GM21723 (cell line): ENCODE data around the gene POLE2.
"Not testable (repeated sequence)": the region's sequence is repeated elsewhere in the genome, so short reads cannot be mapped to it uniquely, and the experiment has no call there.

Source experiments
- ATAC-seq: cut with Tn5 transposase; IDR thresholded peaks from one replicate; pipeline ENCODE4 v1.9.1; 2021; ENCODE audit warnings: mild to moderate bottlenecking, moderate library complexity; ENCODE audit not compliant: unreplicated experiment

Gene POLE2, protein sequence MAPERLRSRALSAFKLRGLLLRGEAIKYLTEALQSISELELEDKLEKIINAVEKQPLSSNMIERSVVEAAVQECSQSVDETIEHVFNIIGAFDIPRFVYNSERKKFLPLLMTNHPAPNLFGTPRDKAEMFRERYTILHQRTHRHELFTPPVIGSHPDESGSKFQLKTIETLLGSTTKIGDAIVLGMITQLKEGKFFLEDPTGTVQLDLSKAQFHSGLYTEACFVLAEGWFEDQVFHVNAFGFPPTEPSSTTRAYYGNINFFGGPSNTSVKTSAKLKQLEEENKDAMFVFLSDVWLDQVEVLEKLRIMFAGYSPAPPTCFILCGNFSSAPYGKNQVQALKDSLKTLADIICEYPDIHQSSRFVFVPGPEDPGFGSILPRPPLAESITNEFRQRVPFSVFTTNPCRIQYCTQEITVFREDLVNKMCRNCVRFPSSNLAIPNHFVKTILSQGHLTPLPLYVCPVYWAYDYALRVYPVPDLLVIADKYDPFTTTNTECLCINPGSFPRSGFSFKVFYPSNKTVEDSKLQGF

DNA sequence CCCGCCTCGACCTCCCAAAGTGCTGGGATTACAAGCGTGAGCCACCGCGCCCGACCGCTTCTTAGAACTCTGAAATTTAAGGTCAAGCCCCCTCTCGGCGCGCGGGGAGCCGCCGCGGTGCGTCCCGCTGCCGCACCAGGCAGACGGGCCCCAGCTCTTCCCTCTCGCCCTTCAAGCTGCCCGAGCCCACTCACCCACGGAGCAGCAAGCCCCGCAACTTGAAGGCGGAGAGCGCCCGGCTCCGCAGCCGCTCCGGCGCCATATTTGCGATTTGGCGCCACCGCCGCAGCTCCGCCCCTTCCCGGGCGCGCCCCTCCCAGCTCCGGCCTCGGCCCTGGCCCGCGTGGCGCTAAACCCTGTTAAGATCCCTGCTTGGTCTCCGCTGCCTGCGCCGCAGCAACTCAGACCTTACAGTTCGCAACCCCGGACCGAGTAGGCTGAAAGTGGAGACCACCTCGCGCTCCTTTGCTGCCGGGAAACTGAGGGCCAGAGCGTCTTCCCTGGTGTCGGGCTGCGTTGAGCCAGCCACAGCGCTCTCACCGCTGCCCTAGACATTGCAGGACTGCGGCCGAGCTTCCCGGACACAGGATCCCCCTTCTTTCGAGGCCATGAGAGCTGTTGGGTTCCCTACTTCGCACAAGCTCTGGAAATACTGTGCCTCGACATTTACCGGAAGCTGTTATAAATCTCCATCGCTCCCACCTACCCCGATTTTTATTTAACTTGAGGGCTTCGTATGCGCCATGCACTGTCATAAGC is at the start of gene POLE2:
Gene POLE2 (minus strand): TSS at position 273 of the 759 bp plus-strand sequence. CDS start 11 bp downstream, at position 262.
- ATAC-seq = peak; percentile 83

DNA sequence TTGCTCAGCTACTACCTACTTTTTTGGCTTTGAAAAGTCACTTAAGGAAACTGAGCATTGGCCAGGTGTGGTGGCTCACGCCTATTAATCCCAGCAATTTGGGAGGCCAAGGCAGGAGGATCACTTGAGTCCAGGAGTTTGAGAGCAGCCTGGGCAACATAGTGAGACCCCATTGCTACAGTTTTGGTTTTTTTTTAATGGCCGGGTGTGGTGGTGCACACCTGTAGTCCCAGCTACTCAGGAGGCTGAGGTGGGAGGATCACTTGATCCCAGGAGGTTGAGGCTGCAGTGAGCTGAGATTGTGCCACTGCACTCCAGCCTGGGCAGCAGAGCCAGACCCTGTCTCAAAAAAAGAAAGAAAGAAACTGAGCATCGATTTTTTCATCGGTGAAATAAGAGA is 47.7 kb upstream of the POLE2 start:
- not testable (repeated sequence) for ATAC-seq

DNA sequence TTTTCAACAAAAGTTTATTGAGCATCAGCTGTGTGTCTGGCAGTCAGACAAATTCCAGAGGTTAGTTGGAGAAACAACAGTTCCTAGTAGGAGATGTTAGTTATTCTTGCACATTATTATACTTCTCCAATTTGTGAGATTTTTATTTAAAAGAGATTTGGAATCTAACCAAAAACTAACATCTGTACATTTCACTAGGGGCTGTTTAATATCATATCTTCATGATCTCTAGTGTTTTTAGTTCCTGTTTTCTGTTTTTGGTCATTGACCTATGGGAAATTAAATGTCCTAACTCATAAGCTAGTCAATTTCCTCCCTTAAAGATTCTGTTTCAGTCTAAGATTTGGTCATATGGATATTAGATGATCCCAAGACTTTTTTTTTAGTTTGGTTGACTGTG is 45.8 kb upstream of the POLE2 start:
- ATAC-seq = no peak

DNA sequence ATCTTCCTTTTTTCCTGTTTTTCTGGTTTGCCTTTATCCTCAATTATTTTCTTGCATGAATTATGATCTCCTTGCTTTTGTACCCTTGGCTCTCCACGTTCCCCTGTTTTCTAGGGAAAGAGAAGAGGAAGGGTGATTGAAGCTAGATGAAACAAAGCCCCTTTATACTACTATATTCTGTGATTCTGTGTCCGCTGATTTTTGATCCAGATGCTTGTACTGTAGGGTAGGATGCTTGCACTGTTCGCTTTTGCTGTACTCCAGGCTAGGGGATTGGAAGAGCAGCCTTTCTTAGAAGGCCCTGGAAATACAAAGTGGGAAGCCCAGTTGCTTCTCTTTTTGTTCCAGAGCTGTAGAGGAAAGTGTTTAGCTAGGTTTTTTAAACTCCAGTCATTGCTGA is 44.9 kb upstream of the POLE2 start:
- no peak for ATAC-seq

DNA sequence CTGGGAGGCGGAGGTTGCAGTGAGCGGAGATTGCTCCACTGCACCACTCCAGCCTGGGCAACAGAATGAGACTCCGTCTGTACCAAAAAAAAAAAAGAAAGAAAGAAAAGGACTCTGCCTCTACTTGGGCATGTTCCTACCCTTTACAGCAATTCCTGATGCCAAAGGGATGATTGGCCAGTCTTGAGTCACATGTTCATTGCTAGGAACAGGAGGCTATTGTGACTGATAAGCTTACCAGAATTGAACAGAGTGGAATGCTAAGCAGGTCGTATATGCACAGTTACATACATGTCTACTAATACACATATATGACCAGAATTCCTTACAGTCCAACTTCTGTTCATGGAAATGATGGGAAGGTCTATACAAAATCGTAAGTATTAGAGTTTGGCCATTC is 39.2 kb upstream of the POLE2 start:
- ATAC-seq = no peak

DNA sequence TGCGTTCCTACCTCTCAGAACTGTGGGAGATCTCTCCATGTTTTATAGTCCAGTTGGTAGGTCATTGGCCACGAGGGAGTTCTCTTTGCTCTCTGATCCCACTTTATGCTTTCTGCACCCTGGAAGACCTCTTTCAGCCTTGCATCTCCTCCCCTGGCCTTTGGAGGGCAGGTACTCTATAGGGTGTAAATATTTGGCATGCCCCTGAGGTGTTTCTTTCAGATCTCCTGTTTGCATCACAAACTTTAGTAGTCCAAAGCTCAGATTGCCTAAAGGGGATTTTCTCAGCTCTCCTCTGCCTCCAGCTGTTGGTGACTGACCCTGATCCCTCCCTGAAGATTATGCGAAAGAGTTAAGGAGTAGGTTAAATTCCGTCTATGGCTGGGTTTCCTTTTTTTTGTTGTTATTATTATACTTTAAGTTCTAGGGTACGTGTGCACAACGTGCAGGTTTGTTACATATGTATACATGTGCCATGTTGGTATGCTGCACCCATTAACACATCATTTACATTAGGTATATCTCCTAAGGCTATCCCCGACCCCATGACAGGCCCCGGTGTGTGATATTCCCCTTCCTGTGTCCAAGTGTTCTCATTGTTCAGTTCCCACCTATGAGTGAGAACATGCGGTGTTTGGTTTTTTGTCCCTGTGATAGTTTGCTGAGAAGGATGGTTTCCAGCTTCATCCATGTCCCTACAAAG is 33.9 kb upstream of the POLE2 start:
- ATAC-seq = not testable (repeated sequence)

DNA sequence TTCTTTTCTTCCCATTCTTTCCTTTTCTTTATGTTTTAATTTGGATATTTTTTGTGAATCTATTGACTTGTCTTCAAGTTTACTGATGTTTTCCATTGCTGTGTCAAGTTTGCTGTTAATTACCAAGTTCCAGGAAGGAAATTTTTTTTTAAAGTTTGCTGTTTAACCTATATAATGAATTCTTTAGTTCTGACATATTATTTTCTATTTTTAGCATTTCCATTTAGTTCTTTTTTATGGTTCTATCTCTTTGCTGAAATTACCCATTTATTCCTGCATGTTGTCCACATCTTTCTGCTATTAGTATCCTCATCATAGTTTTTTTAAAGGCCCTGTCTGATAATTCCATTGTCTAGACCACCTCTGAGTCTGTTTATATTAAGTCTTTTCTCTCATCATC is 32.7 kb upstream of the POLE2 start:
- ATAC-seq = no peak

DNA sequence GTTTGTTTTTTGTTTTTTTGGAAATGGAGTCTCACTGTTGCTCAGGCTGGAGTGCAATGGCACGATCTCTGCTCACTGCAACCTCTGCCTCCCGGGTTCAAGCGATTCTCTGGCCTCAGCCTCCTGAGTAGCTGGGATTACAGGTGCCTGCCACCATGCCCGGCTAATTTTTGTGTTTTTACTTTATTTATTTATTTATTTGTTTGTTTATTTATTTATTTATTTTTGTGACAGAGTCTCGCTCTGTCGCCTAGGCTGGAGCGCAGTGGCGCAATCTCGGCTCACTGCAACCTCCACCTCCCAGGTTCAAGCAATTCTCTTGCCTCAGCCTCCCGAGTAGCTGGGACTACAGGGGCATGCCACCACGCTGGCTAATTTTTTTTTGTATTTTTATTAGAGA is 23.0 kb upstream of the POLE2 start:
- not testable (repeated sequence) for ATAC-seq

DNA sequence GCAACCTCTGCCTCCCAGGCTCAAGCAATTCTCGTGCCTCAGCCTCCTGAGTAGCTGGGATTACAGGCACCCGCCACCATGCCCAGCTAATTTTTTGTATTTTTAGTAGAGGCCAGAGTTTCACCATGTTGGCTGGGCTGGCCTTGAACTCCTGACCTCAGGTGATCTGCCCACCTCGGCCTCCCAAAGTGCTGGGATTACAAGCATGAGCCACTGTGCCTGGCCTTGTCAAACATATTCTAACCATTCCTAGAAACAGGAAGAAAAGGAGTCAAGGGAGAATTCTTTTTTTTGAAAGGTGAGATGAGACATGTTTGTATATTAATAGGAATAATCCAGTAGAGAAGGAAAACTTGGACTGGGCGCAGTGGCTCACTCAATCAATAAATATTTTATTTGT is 16.5 kb upstream of the POLE2 start:
- ATAC-seq = not testable (repeated sequence)

DNA sequence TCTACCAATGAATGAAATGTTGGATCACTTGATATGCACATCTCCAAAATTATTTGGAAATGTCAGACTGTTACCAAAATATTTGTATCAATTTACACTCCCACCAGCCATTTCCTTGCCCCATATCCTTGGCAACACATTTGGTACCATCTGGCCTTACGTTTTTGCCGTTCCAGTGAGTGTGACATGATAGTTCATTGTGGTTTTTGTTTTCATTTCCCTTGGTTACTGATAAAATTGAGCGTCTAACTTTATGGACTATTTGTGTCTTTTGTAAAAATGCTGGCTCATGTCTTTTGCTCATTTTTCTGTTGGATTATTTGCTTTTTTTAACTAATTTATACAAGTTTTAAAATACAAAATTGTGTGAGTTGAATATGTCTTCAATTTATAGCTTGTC is 16.0 kb upstream of the POLE2 start:
- ATAC-seq = no peak

DNA sequence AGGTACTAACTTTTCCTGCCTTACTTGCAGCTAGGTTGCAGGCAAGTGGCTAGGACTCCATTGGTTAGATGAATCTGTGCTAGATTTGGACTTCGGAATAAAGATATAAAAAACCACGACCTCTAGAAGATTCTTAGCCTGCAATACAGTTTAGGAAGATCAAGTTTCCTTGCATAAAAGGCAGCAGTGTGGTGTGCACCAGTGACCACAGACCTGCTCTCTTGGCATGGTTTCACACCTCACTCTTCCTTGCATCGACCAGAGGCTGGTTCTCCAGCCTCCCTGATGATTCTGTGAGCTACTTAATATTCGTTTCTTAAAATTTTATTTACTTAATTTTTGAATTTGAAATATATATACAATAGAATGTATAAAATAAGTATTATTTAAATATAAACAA is 14.7 kb upstream of the POLE2 start:
- no peak for ATAC-seq

DNA sequence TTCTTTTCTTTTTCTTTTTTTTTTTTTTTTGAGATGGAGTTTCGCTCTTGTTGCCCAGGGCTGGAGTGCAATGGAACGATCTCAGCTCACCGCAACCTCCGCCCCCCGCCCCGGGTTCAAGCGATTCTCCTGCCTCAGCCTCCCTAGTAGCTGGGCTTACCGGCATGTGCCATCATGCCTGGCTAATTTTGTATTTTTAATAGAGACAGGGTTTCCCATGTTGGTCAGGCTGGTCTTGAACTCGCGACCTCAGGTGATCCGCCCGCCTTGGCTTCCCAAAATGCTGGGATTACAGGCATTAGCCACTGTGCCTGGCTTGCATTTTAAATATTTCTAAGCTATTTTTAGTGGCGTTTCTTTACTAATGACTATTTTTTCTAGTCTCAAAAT is 5.7 kb upstream of the POLE2 start:
- not testable (repeated sequence) for ATAC-seq

DNA sequence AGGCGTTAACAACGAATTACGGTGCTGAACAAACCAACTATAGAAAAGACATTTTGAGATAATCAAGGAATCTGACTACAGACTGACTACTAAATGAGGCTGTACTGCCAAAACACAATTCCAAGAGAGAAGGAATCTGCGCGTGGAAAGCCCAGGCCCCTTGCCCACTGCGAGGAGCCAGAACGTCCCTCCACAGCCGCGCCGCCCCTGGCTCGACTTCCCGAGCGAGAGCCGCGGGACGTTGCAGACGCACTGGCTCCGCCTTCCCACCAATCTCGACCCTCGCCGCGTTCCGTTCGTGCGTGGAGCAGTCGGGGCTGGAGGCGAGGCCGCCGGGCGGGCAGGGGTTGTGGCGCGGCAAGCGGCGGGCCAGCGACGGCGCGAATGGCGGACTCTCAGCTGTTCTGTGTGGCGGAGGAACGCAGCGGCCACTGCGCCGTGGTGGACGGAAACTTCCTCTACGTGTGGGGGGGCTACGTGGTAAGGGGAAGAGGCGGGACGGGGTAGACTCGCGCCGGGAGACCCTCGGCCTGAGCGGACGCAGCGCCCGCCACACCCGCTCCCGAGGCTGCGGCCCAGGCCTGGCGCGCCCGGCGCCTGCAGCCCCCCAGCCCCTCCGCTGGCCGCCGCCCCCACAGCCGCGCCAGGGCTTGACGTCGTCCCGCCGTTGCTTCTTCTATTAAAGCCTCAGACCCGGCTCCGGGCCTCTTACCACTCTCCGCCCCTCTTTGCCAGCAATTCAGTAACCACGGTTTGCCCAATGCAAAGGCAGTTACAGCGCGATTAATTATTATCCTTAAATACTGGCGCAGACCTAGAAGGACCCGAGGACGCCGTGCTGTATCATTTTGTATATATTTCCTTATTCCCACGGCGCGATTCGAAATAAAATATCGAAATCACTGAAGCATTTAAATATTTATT is 5.1 kb upstream of the POLE2 start, which contains the start of gene KLHDC1:
Gene KLHDC1 (plus strand): TSS at position 310 of the 924 bp plus-strand sequence. CDS start 75 bp downstream, at position 385.
- peak; percentile 56 for ATAC-seq

DNA sequence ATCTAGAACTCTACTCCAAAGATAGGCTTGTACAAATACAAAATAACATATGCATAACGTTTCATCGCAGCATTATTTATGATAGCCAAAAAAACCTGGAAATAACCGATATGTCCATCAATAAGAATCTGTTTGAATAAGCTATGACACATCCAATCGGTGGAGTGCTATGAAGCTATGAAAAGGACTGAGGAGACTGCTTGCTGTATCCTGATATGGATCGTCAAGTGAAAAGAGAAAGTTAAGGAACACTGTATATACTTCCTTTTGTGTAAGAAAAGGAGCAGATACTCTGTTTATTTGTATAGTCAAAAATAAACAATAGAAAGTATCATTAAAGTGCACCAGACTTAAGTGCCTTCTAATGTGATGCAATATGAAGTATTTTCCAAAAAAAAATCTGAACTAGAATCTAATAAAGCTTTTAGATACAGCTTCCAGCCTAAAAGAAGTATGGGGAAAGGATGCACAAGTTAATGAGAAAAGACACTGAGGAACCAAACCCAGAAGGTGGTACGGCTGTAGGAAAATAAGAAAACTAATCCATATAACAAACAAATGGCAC is 4.3 kb upstream of the POLE2 start:
- no peak for ATAC-seq

DNA sequence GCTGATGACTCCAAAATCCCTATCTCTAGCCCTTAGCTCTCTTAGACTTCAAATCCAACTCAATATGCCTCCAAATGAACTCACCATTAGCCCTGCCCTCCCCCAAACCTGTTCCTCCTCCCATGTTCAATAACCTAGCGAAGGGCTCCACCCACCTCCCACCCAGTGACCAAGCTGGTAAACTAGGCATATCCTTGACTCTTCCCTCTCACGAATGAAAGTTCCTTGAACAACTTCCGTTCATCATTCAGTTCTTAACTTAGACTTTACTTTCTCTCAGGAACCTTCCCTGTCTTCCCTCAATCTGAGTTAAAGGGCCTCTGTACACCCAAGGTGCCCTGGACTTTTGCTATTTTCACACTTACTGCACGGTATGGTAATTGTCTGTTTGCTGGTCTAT is 3.0 kb upstream of the POLE2 start:
- ATAC-seq = no peak

DNA sequence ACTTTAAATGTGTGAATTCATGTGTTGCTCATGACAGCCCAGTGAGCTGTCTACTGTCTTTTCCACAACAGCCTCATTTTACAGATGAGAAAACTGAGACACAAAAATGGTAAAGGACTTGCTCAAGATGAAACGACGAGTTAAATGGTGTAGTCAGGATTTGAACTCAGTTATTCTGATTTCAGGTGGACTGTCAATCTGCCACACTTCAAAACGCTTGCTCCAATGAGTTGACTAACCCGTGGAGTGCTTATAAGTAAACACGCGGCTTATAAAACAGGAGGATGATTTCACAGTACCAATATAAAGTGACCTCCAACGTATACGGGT is 652 bp upstream of the POLE2 start:
- ATAC-seq = no peak

DNA sequence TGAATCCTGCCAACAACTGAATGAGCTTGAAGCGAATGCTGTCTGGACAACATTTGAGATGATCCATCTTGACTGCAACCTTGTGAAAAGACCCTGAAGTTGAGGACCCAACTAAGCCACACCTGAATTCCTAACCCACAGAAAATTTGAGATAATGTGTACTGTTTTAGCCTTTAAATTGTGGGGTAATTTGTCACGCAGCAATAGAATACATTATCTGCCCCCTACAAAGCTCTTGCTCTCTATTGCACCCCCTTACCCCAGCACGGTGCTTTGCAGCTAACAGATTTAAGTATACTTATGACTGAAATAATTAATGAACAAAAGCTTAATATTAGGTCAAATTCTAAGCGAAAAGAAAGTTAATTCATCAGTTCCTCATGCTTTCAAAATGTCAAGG is 1.6 kb downstream of the POLE2 start:
- no peak for ATAC-seq

DNA sequence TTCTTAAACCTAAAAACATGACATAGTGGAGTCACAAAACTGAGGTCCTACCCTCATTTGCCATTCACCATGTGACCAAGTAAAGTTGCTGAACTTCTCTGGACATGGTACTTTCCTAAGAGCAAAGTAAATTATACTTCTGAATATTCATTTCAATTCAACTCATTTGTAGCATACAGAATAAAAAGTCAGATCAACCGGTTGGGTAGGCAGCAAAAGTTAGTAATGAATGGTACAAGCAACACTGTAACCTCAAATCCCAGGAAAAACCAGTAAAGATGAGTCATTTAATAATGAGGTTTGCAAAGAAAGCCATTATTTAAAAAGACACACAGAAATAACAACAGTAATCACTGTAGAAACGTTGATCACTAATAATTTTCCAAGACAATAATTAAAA is 8.7 kb downstream of the POLE2 start:
- ATAC-seq = no peak

DNA sequence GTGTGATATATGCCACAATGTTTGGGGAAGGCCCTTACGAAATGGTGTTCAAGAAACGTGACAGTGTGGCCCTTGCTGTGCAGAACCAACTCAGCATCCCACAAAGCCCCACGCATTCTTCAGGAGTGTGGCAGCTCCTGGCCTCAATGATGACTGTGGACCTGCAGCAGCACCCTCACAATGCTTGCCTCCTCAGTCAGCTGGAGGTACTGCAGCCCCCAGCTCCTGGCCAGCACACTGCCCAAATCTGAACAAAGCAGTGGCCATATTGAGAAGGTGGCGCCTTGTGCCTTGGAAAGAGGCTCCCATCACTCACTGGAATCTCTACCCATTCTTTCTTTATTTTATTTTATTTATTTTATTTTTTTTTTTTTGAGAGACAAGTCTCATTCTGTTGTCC is 10.4 kb downstream of the POLE2 start:
- no peak for ATAC-seq

DNA sequence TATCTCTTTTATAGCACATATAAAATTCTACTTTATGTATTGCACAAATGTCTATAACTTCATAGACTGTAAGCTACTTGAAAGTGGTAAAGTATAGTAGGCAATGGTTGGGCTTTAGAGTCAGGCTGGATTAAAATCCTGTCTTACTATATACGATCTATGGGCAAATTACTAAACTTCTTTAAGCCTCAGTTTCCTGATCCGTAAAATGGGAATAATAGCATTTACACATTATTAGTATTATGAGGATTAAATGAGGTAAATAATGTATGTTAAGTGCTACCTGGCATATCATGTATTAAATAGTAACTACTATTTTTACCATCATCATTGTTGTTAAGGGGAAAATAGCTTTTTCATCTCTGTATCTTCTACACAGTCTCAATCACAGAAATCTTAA is 14.4 kb downstream of the POLE2 start:
- no peak for ATAC-seq
